ENCODE data around the gene WDR54. TPM values are rescaled to one million over a fixed set of nuclear protein-coding genes. Genes with fewer than 3 reads are reported as not detected.
"Not testable (repeated sequence)": the region's sequence is repeated elsewhere in the genome, so short reads cannot be mapped to it uniquely, and the experiment has no call there.

WDR54 gene
- polyA plus RNA-seq, 3 donors = 36.6 to 44.8 (median 43.2) TPM

DNA sequence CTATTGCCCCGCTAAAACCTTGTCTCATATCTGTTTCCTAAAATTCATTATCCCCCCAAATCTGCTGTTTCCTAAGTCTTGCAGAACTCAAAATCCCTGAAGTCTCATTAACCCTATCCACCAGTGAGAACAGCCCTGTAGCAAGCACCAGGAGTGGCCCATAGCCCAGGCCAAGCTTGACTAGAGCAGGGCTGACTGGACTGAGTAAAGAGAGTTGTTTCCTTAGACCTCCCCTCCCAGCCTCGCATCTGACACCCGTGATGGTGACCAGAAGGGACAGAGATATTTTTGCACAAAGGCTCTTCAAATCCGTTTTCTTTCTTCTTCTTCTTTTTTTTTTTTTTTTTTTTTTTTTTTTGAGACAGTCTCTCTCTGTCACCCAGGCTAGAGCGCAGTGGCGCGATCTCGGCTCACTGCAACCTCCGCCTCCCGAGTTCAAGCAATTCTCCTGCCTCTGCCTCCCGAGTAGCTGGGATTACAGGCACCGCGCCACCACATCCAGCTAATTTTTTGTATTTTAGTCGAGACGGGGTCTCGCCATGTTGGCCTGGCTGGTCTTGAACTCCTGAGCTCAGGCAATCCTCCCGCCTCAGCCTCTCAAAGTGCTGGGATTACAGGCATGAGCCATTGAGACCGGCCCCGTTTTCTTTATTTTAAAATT lies 957 bp upstream of the WDR54 start:
- DNase-seq (ENCODE audit: extremely low read depth in 1 of 11, low read depth in 9 of 11, low spot score in 4 of 11) = not testable (repeated sequence)

DNA sequence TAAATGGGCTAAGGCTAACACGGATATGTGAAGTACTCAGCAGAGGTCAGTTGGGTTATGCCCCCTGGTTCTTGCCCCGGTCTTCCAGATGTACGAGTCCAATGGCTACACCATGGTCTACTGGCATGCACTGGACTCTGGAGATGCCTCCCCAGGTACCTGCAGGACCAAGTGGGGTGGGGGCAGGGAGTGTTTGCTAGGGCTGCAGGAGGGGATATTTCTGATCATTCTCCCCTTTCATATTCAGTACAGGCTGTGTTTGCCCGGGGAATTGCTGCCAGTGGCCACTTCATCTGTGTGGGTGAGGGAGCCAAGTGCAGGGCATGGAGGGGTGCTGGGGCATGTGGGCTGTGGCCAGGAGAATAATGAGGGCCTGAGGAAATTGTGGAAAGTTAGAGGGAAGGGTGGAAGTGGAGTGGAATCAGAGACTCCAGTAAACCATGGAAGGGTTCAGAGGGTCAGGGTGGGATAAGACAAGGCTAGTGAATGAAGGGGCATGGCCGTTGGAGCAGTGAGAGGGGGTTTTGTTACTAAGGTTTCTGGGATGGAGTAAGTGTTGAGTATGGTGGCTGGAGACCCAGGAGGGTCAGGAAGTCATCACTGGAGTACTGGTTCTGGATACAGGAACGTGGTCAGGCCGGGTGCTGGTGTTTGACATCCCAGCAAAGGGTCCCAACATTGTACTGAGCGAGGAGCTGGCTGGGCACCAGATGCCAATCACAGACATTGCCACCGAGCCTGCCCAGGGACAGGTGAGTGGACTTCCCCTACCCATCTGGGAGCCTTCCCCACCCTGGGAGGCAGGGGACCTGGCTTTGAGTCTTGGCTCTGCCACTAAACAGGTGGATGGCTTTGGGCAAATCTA lies 1.9 kb downstream of the WDR54 start:
- DNase-seq (ENCODE audit: extremely low read depth in 1 of 11, low read depth in 9 of 11, low spot score in 4 of 11) = no peak

DNA sequence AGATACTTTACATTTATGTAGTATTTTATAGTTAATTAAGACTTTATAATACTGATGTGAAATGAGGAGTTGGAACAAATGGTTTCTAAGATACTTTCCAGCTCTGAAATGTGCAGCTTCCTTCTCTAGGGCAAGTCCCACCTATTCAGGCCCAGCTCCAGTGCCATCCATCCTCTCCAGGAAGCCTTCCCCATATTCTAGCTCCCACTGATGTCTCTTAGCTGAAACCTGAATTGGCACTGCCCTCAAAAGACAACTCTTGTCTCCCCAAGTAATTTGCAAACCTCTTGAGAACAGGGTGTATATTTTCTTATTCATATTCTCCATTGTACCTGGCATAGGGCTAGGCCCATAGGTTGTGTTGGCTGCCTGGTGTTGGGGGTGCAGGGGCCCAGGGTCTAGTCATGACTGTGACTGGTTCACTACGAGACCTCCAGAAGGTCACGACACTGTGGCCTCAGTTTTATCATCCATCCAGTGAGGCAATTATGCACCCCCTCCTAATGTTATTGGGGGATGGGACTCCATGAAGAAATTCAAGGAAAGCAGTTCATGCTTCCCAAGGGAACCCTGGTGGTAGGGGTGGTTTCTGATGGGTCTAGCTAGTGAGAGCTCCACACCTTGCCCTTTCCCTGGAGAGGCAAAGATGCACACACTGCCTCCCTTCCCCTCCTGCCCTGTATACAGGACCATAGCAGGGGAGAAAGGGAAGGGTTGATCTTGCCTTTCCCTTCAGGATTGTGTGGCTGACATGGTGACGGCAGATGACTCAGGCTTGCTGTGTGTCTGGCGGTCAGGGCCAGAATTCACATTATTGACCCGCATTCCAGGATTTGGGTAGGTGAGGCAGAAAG lies 2.8 kb downstream of the WDR54 start:
- DNase-seq (ENCODE audit: extremely low read depth in 1 of 11, low read depth in 9 of 11, low spot score in 4 of 11) = no peak

DNA sequence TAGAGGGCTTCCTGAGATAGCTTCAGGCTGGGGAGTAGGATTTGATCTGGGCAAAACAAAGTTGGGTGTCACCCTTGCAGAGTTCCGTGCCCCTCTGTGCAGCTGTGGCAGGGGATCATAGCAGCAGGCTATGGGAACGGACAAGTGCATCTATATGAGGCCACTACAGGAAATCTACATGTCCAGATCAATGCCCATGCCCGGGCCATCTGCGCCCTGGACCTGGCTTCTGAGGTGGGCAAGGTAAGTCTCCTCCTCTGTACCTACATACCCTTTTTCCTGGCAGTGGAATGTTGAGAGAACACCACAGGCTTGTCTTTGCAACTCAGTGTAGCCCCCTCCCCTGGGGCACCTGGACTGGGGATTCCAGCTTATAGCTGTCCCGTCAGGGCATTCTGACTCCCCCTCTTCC lies 3.5 kb downstream of the WDR54 start:
- no peak for DNase-seq (ENCODE audit: extremely low read depth in 1 of 11, low read depth in 9 of 11, low spot score in 4 of 11)

DNA sequence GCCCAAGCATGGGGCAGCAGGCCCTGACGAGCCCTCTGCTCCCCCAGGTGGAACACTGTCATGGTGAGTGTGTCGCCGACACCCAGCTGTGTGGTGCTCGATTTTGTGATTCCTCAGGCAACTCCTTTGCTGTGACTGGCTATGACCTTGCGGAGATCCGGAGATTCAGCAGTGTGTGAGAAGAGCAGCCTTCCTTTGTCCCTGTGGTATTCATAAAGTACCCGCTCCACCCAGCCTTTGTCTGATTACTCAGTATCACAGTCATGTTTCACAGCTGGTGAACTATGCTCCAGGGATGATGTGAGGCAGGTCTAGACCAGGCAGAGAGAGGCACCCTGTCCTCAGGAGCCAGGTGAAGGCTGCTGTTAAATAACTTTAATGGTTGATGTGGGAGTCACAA lies 4.0 kb downstream of the WDR54 start:
- no peak for DNase-seq (ENCODE audit: extremely low read depth in 1 of 11, low read depth in 9 of 11, low spot score in 4 of 11)

DNA sequence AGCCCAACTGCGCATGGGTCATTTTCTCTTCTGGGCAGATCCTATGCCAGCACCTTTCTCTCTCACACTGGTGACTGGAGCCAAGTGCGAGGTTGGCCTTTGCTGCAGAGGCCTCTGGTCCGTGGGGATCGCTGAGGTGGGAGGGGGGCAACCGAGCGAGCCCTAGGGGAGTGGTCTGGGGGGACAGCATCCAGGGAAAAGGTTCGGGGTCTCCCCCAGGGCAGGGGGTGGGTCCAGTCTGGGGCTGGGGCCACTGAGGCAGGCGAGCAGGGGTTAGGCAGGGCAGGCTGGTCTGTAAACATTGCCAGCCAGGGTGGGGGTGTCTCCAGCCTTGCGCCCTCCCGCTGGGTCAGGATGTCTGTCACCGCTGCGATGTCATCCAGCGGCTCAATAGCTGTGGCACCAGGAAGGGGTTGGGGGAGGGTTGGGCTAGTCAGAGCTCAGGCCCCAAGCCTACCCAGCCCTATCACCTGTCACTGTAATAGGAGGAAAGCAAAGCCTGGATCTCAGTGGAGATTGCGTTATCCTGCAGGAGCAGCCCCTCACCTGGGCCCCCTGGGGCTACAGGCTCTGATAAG lies 4.7 kb downstream of the WDR54 start:
- no peak for DNase-seq (ENCODE audit: extremely low read depth in 1 of 11, low read depth in 9 of 11, low spot score in 4 of 11)

DNA sequence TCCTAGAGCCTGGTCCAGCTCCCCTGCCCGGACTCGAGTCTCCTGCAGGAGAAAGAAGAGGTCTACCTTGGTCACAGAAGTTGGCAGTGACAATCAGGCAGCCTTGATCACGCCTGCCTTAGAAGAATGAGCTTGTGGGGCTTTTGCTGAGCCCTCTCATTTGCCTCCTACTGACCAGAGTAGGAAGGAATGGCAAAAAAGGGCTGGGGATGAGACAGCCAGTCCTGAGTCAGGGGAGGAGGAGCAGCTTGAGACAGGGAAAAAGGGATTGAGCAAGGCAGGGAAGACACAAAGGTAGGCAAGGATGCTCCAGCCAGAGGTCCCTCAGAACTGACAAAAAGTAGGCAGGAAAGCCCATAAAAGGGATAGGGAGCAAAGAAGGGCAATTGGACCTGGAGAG lies 6.0 kb downstream of the WDR54 start:
- no peak for DNase-seq (ENCODE audit: extremely low read depth in 1 of 11, low read depth in 9 of 11, low spot score in 4 of 11)

DNA sequence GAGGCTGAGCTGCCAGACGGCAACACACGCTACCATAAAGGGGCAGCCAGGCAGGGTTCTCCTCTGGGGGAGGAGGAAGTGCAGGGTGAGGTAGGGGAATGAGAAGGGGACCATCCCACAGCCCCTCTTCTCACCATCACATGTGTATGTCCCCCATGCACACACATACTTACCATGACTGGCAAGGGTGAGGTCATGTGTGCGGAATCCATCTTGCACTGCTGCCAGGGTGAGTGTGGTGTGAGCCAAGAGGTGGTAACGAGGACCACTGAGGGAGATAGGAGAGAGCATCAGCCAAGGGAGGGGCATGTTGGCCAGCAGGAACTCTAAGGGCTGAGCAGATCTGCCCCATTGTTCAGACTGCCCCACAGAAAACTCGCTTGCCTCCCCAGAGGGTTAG lies 7.1 kb downstream of the WDR54 start:
- DNase-seq (ENCODE audit: extremely low read depth in 1 of 11, low read depth in 9 of 11, low spot score in 4 of 11) = no peak

DNA sequence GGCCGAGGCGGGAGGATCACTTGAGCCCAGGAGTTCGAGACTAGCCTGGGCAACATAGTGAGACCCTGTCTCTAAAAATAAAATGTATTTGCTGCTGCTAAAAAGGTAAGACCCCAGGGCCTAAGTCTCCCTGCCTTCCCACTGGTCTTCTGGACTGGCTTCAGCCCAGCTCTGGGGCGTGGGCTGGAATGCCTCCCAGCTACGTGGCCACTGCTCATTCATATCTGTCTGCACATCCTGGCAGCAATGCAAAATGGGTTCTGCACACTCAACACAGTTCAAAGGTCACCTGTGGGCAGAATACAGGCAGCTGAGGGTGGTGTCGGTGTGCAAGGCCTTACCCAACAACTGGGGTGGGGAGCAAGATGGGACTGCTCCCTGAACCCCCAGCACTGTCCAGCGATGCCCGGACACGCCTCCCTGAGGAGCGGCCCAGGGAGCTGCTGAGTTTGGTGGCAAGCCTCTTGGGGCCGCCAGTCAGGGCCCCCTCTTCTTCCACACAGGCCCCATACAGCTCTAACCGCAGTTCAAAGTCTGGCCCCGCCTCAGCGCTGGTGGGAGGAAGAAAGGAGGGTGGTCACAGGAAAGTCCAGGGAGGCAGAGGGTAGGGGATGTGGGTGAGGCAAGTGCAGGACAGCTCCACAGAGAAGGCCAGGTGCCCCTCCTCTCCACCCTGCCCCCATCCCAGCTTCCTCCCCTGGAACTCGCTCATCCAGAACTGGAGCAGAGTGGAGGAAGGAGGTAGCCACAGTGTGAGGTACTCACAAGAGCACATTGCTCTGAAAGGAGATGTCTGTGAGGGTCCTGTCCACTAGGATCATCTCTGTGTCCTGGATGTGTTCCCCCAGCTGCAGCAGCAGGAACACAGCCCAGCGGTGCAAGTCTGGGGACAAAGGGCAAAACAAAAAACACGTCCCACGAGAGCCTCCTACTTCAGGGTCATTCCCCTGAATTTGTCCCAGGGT lies 8.2 kb downstream of the WDR54 start:
- peak in 1 of 11 donors; percentile 25 for DNase-seq (ENCODE audit: extremely low read depth in 1 of 11, low read depth in 9 of 11, low spot score in 4 of 11)

DNA sequence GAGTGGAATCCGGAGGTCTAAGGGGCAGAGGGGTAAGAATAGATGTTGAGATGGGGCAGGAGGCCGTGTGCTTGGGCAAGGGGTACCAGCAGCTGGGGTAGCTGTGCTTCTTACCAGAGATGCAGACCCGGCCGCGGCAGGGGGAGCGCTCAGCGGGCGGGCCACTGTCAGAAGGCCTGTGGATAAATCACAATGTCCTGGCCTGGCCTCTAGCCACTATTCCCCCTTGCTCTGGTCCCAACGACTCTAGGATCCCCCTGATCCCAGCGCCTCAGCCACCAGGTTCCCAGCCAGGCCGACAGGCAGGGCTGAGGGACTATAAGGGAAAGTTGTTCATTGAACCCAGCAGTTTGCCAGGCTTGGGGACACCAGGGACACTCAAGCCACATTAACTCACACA lies 9.0 kb downstream of the WDR54 start:
- DNase-seq (ENCODE audit: extremely low read depth in 1 of 11, low read depth in 9 of 11, low spot score in 4 of 11) = no peak

DNA sequence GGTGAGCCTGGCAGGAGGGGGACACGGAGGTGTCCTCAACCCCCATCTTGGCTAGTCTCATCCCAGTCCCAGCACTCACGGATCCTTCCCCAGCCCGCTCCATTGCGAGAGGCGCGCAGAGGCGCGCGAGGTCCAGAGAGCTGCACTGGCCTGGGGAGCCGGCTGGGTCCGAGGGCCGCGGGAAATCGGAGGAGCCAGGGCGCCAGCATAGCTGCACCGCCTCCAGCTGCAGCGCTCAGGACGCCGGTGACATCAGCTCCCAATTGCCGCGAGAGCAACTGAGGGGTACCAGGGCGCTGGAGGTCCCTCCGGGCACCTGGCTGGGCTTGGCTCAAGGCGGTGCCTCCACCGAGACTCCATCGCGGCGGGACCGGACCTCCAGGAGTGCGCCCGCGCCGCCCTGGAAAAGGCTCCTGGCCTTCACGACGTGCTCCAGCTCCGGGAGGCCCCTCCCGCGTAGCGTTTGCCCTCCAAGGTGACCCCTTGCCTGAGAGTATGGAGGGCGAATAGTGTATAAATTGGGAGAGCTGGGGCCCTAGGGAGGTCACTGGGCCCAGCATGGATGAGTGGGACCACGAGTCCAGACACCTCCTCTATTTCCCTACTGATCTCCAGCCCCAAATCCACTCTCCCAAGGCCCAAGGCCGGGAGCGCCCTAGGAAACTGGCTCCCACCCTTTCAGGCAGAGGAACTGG lies 14.7 kb downstream of the WDR54 start:
- no peak for DNase-seq (ENCODE audit: extremely low read depth in 1 of 11, low read depth in 9 of 11, low spot score in 4 of 11)

DNA sequence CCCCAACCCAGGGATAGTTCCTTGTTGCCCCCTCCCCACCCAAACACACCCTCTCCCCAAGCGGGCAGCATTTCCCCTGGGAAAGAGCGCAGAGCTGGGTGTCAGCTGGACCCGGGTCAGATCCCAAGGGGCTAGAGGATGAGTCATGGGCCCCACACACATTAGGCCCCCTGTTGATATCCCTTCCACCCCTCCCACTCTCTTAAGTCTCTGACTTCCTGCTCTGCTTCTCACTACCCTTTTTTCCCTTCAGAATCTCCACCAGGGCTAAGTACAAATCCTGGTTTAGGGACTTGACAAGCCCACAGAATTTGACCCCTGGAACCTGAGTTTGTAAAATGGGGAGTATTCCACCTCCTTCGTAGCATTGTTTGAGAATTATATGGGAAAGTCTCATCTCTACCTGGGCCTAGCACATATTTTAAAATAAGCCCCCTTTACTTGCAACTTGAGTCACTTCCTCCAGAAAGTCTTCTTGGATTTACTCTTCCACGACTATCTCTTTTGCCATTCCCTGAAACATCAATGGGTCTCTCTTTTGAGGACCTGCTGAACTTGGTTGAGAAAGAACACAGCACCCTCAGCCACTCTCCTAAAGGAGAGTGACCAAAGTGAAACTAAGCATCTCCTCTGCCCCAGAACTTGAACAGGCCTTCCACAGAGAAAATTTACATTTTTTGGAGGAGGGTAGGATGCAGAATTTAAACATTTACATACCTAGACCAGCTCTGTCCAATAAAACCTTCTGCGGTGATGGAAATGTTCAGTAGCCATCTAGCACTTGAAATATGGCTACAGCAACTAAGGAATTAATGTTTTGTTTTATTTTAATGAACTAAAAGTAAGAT lies 15.5 kb downstream of the WDR54 start:
- DNase-seq (ENCODE audit: extremely low read depth in 1 of 11, low read depth in 9 of 11, low spot score in 4 of 11) = no peak

DNA sequence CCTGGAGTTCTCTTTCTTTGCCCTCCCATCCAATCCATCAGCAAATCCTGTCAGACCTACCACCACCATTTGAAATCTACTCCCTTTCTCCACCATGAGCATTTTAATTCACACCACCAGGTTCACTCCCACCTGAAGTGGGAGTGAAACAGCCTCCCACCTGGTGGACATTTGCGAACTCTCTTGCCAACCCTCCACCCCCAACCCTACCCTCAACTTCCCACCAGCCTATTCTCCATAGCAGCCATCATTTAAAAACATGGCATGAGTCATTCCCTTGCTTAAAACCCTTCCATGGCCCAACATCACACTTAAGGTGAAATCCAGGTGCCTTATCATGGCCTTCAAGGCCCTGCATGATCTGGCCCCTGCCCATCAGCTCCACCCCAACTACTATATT lies 16.7 kb downstream of the WDR54 start:
- DNase-seq (ENCODE audit: extremely low read depth in 1 of 11, low read depth in 9 of 11, low spot score in 4 of 11) = no peak

DNA sequence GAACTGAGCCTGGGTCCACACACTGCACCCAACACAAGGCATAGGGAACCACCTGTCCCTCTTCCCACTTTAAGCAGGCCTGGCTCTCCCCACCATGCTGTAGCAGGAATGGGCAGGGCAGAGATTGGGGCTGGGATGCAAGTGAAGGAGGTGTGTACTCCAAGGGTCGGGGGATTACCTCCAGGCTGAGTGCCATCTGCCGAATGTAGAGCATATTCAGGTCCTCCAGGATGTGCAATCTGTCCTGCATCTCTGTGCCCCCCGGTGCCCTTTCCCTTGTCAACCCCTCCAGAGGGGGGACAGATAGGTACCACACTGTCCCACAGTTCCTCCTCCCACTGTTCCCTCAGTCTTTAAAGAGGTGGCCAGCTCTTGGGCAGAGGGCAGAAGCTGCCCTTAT lies 17.8 kb downstream of the WDR54 start:
- DNase-seq (ENCODE audit: extremely low read depth in 1 of 11, low read depth in 9 of 11, low spot score in 4 of 11) = no peak

DNA sequence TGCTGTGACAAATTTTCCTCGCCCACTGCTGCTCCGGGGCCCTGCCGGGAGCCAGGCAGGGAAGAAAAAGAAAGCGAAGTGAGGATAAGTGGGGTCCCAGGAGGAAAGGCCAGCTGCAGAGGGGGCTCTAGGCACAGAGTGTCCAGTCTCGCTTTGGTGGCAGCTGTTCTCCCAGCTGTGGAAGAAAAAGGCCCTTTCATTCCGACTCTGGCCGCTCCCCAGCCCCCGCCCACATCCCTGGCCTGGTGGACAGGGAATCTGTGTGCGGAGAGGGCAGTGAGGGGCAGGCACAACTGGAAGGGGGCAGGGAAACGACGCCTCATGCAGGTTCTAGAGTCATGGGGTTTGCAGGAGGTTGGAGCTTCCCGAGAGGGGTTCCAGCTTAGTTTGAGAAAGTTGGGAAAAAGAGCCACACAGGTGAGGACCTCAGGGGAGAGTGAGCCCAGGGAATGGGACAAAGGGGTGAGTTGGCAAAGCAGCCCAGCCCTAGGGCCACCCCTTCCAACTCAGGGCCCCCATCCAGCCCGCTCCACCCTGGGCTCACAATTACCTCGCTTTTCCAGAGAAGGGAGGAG lies 18.4 kb downstream of the WDR54 start:
- DNase-seq (ENCODE audit: extremely low read depth in 1 of 11, low read depth in 9 of 11, low spot score in 4 of 11) = peak in 3 of 11 donors; percentile 49 to 62 (median 60)

DNA sequence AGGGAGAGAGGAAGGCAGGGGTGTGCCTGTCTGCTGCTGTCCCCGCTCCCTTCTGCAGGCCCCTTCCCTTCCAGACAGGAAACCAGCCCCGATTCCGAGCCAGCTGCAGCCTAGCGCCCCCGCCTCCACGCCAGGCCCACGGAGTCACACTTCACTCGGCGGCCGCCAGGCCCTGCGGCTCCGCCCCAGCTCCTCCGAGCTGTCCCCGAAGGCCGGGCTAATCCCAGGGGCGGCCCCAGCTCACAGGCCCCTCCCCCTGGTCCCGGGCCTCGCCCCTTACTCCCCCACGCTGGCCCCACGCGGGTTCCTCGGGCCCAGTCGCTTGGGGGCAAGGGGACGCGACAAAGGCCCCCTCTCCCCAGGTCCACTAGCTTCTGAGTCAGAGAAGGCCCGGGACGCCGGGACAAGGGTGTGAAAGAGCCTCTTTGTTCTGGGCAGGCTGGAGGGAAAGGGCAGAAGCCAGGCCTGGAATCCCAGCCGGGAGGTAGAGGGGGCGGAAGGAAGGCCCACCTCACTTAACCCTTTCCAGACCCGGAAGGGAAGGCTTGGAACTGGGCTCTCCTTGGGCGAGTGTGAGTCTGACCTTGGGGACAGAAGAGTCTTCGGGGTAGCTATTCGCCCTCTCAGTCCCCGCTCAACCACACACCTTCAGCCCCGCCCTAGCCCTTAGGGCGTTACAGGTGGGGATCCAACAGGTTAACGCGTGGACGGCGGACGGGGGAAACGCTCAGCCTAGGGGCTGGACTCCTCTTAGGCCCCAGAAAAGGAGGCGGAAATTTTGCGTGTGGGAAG lies 19.0 kb downstream of the WDR54 start:
- peak in 10 of 11 donors; percentile 74 to 93 (median 88) for DNase-seq (ENCODE audit: extremely low read depth in 1 of 11, low read depth in 9 of 11, low spot score in 4 of 11)

Measured in renal cortex interstitium (tissue), 11 donors.